Stimulated activated CD8-positive, alpha-beta memory T cell treated with anti-CD3 and anti-CD28 coated beads, Interleukin-15, amount 100 ng/mL, for 4 hours (primary cell): ENCODE measurements around the gene MTUS2.

Experiments
- DNase-seq, 2 donors: peaks; one replicate each; pipeline ENCODE4 v3.0.0-alpha.2; 2020; ENCODE audit warnings: low read depth in 2 of 2

The MTUS2 gene

DNA sequence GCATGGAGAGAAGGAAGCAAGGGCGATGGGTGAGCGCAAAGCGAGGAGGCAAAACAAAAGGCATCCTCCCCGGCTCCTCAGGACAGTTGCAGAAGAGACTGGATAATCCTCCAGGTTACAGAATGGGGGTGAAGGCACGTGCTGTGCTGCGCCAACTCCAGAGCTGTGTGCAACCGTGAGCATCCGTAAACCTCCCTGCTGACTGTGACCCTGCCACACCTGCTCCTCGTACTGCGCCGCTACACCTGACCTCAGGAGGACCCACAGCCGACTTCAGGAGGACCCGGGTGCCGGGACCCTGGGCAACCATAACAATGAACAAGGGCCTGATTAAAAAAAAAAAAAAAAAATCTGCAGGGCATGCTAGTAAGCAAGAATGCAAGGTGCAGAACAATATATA lies 706.6 kb downstream of the MTUS2 start:
- no peak for DNase-seq

- DNase-seq = no peak
Observed at GRCh38 chr13:29527511-29527910, 707.4 kb downstream of the MTUS2 start.

- no peak for DNase-seq
Observed at GRCh38 chr13:29527916-29528315, 707.8 kb downstream of the MTUS2 start.

- no peak for DNase-seq
Observed at GRCh38 chr13:29529754-29530153, 709.6 kb downstream of the MTUS2 start.

GRCh38 chr13:29530901-29531300 lies 710.8 kb downstream of the MTUS2 start:
- DNase-seq = no peak

- DNase-seq = no peak
Observed at GRCh38 chr13:29532116-29532515, 712.0 kb downstream of the MTUS2 start.

DNA sequence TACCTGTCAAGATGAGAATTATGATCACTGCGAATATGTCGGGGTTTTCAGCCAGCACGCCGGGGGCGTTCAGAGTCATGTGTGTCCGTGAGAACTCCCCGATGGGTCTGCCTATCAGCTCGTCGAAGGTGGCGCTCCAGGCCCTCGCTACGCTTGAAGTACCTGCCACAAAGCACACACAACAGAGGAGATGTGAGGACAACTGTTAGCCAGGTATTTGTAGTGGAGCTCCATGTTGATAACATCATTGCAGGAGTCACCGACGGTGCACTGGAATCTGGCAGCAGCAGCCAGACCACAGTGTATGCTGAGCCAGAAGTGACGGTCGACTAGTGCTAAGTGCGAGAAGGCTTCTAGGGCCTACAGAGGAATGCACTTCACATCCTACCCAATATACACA lies 712.7 kb downstream of the MTUS2 start:
- DNase-seq = no peak

GRCh38 chr13:29534083-29534482 lies 713.9 kb downstream of the MTUS2 start:
- no peak for DNase-seq

DNA sequence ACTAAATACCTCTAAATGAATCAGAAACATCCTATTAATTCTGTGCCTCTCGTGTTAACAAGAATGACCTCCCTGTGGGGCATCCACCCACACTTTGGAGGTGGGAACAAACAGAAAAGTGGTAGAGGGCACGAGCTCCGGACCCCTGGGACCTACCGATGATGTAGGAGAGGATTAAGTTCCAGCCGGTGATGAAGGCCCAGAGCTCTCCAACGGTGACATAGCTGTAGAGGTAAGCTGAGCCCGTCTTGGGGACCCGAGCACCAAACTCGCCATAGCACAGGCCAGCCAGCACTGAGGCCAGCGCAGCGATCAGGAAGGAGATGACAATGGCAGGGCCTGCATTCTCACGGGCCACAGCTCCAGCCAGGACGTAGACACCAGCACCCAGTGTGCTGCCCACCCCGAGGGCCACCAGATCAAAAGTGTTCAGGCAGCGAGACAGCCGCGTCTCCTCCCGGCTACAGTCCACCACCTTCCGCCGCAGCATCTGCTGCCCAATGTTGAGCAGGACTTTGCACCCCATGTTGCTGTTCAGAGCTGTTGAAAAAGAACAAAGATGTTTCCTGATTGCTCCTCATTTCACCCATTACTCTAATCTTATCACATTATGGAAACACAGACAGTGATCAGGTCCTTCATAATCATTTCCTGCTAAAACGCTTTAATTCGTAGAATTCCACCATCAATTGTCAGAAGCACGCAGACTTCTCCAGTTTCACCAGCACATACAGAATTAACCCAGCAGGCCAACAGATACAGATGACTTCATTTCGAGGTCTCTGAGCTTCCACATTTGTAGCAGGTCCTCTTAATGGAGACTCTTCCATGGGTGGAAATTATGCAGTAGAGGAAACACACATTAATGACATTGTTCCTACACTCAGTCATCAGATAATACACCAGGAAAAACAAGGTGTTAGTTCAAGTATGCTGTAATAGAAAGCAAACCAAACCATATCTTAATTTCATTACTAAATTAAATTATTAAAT lies 715.8 kb downstream of the MTUS2 start:
- DNase-seq = no peak

GRCh38 chr13:29536853-29537252 lies 716.7 kb downstream of the MTUS2 start:
- no peak for DNase-seq

DNA sequence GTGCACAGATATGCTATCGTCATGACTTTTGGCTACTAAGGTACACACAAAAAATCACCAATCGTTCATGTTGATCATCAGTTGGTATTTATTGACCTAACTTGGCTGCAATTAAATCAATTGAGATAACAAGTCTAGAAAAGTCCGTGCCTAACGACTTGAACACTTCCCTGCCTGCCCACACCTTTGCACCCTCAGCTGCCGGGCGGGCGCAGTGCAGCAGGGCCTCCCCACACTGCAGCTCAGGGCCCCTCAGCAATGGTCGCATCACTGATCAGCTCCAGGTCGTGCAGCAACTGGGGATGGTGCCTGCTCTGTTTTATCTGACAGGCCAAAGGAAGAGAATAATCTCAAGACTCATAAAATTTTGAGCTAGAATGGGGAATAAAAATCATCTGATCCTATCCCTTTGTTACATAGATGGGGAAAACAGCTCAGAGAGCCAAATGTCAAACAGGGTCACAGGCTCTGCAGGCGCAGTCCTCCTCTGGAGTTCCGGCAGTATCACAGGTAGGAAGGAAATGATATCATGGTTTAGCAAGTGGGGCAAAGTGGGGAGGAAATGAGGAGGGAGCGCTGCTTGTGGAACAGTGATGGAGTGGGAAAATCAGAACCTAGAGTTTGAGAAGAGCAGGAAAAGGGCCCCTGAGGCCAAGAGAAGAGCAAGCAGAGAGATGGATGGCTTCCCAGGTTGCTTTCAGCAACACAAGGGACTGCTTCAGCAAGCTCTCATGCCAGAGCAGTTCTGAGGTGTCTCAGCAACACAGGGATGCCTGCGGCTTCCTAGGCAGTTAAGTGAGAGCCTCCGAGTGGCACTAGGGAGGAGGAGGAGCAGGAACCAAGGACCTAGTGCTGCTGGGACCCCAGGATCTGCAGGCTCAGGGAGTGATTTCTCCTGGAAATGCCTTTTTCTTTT lies 717.9 kb downstream of the MTUS2 start:
- DNase-seq = no peak

GRCh38 chr13:29538652-29539040 lies 718.5 kb downstream of the MTUS2 start:
- no peak for DNase-seq

DNA sequence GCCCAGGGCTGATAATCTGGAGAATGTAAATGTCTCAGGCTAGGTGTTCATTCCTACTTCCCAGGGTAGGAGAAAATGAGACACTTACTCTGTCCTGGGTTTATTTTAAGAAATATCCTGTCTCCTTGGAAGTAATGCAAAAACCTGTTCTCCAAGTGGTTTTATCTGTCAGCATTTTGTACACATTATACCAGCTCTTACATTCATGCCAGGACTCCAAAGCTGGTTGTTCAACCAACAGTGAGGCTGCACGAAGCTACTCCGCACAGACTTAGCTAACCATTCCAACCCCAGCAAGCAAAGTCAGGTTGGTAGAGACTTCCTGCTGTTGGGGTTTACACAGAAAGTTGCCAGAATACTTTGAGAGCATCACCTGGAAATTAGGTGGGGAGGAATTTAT lies 719.7 kb downstream of the MTUS2 start:
- DNase-seq = no peak

GRCh38 chr13:29540334-29540733 lies 720.2 kb downstream of the MTUS2 start:
- DNase-seq = no peak

- no peak for DNase-seq
Observed at GRCh38 chr13:29540799-29541198, 720.7 kb downstream of the MTUS2 start.

- no peak for DNase-seq
Observed at GRCh38 chr13:29541400-29541799, 721.3 kb downstream of the MTUS2 start.

- no peak for DNase-seq
Observed at GRCh38 chr13:29542381-29542780, 722.2 kb downstream of the MTUS2 start.

GRCh38 chr13:29543230-29544215 lies 723.4 kb downstream of the MTUS2 start:
- DNase-seq = peak in 1 of 2 donors; percentile 4

- DNase-seq = no peak
Observed at GRCh38 chr13:29545988-29546387, 725.8 kb downstream of the MTUS2 start.

GRCh38 chr13:29546662-29547061 lies 726.5 kb downstream of the MTUS2 start:
- no peak for DNase-seq

DNA sequence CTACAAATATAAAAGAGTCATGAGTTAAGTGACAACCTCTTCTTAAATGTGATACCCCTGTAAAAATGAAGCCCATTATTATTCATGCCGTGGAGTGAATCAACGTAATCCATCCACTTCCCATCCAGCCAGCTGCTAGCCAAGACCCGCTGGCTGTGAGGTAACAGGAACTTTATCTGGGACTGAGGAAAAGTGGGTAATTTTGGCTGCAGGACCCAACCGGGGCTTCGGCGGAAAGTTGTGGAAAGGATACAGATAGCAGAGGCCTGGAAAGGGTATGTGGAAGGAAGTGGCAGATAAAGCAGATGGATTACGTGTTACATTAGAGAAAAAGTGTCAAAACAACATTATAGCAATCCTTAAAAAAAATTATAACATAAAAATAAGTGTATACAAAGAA lies 727.0 kb downstream of the MTUS2 start:
- DNase-seq = no peak
